Mucosa of descending colon (tissue), 3 donors: ENCODE data around the gene SNTG2. TPM values are rescaled to one million over a fixed set of nuclear protein-coding genes. Genes with fewer than 3 reads are reported as not detected.

ENCODE experiments used
- ATAC-seq: fragments of 200-7000 bp; cut with Tn5 transposase; one replicate; pipeline ENCODE4 v1.9.1; 2020; ENCODE audit warnings: mild to moderate bottlenecking, moderate library complexity
- DNase-seq, 3 donors: peaks; one replicate each; pipeline ENCODE4 v3.0.0-alpha.2; 2020
- H3K36me3 ChIP-seq: fragments of 200-600 bp; one replicate; pipeline ENCODE4 v1.8.0; 2021; ENCODE audit warnings: low read depth, mild to moderate bottlenecking
- H3K4me1 ChIP-seq: fragments of 200-600 bp; one replicate; pipeline ENCODE4 v1.8.0; 2021; ENCODE audit warnings: low read depth, mild to moderate bottlenecking
- H3K4me3 ChIP-seq: fragments of 200-600 bp; one replicate; pipeline ENCODE4 v1.8.0; 2021; ENCODE audit warnings: mild to moderate bottlenecking
- H3K9me3 ChIP-seq: fragments of 200-600 bp; one replicate; pipeline ENCODE4 v1.8.0; 2021; ENCODE audit warnings: mild to moderate bottlenecking
- intact Hi-C, 2 donors: fragments of 100-400 bp; cut with DNase I in 1 of 2; cut with micrococcal nuclease in 1 of 2; formaldehyde crosslinking; loops; one replicate each; pipeline versions ENCODE4 v1.11.0 to v1.11.1; 2022; cut with DNase I, micrococcal nuclease
- total RNA-seq, 3 donors: library from RNA; stranded (reverse); fragmentation: NEBNext Ultra II Directional in 2 of 3; extraction: Animal tissue kit (Norgen Biotek cat#: 25700) in 2 of 3; gene quantifications; one replicate each; pipeline versions ENCODE4 v1.2.1 to v1.2.4, GENCODE V29; 2021 to 2023
- TF ChIP-seq, protein P1 (sequence below): fragments of 200-600 bp; IDR thresholded peaks from one replicate; pipeline ENCODE4 v1.8.0; 2022; ENCODE audit warnings: antibody characterized with exemption, mild to moderate bottlenecking
- donor health status: DM: no; HTN: no; CAD: no; lungs with moderate emphysema.
- donor health status: DM: no; HTN: no; CAD: no.
- donor health status: DM: no; HTN: yes; CAD: no.

SNTG2 gene
- total RNA-seq, 3 donors from 2014 or later = 0.38 to 3.0 (median 2.8) TPM

DNA sequence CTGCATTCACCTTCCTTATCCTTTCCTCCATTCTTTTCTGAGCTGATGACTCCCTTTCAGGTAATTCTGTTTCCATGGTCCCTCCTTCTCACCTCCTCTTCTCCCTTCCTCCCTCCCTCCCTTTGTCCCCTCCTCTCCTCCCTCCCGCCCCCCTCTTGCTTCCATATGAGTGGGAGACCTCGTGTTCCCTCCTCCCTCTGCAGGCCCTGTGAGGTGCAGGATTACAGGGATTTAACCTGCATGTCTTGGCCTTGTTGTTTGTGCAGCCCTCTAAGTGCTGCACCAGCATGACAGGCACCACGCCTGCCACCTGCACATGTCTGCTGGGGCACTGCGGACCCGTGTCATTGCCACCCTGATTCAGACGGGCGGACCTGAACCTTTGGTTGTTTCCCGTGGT, 103.1 kb downstream of the SNTG2 start:
- TF ChIP-seq, protein P1, sequence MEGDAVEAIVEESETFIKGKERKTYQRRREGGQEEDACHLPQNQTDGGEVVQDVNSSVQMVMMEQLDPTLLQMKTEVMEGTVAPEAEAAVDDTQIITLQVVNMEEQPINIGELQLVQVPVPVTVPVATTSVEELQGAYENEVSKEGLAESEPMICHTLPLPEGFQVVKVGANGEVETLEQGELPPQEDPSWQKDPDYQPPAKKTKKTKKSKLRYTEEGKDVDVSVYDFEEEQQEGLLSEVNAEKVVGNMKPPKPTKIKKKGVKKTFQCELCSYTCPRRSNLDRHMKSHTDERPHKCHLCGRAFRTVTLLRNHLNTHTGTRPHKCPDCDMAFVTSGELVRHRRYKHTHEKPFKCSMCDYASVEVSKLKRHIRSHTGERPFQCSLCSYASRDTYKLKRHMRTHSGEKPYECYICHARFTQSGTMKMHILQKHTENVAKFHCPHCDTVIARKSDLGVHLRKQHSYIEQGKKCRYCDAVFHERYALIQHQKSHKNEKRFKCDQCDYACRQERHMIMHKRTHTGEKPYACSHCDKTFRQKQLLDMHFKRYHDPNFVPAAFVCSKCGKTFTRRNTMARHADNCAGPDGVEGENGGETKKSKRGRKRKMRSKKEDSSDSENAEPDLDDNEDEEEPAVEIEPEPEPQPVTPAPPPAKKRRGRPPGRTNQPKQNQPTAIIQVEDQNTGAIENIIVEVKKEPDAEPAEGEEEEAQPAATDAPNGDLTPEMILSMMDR = no peak
- no peak overlapping the region for H3K4me3 ChIP-seq
- H3K4me1 ChIP-seq = no peaks in the 10 kb centered on the region
- DNase-seq = no peak
- no peaks in the 10 kb centered on the region for H3K36me3 ChIP-seq
- ATAC-seq = no peak
- no peaks in the 10 kb centered on the region for H3K9me3 ChIP-seq
- intact Hi-C loops = no loop called here

DNA sequence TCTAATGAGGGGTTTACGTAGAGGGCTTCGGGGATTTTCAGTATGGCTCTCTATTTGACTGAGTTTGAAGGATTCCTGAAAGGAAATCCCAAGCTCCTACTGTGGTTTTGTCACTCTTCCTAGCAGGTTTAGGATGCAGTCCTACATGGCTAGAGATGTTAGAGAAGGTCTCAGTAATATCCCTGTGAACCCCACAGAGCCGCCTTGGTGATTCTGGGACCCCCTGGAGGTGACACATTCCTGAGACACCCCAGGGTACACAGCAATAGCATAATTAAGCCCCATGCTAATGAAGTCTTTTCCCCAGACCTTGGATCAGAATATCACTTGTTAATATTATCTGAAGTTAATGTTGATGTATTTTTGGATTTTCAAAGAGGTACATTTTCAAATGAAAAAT, 103.8 kb downstream of the SNTG2 start:
- TF ChIP-seq, protein P1 = no peak
- Histone ChIP-seq H3K9me3 (no peaks in the 10 kb centered on the region), H3K4me3 (no peak overlapping the region), H3K36me3 (no peaks in the 10 kb centered on the region), H3K4me1 (no peaks in the 10 kb centered on the region)
- DNase-seq = no peak
- no peak for ATAC-seq
- intact Hi-C loops = no loop called here

DNA sequence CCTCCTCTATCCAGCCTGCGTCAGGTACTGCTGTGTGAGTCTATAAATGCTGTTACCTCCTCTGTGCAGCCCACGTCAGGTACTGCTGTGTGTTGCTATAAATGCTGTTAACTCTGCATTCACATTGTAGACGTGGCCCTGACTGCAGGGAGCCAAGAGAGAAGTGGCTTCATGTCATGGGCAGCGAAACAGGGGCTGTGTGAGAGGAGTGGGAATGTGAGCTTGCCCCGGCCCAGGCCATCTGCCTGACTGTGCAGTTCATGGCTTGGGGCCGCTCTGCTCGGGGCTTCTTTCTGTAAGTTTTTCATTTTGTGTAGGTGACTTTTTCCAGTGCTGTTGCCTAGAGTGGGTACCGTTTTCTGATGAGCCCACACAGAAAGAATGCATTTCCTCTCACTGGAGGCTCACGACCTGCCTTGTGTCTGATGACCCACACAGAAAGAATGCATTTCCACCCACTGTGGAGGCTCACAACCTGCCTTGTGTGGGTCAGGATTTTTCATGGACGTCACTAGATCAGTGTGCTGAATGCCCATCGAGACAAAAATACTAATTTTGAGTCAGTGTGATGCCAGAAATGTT, 104.5 kb downstream of the SNTG2 start:
- H3K4me1 ChIP-seq = no peaks in the 10 kb centered on the region
- H3K4me3 ChIP-seq = no peak overlapping the region
- no peaks in the 10 kb centered on the region for H3K9me3 ChIP-seq
- no peak for ATAC-seq
- TF ChIP-seq, protein P1 = no peak
- no peaks in the 10 kb centered on the region for H3K36me3 ChIP-seq
- DNase-seq = no peak
- intact Hi-C loops = no loop called here

DNA sequence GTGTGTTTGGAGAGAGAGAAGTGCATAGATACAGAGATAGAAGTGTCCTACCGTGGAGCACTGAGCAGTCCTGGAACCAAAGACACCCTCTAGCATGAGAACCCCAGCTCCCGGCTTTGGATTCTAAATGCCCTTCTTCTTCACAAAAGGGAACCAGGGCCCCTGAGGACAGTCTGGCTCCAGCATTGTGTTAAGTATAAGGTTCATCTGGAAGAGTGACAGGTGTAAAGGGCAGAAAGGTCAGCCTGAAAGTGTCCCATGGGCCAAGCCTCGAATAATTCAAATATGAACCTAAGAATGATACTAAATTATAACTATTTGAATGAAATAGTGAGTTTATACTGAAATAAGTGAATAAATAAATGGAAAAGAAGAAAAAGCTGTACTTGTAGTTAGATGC, 109.7 kb downstream of the SNTG2 start:
- Histone ChIP-seq H3K36me3 (no peaks in the 10 kb centered on the region), H3K4me1 (no peaks in the 10 kb centered on the region), H3K9me3 (no peaks in the 10 kb centered on the region), H3K4me3 (no peak overlapping the region)
- ATAC-seq = no peak
- intact Hi-C loops = no loop called here
- TF ChIP-seq, protein P1 = no peak
- DNase-seq = no peak

DNA sequence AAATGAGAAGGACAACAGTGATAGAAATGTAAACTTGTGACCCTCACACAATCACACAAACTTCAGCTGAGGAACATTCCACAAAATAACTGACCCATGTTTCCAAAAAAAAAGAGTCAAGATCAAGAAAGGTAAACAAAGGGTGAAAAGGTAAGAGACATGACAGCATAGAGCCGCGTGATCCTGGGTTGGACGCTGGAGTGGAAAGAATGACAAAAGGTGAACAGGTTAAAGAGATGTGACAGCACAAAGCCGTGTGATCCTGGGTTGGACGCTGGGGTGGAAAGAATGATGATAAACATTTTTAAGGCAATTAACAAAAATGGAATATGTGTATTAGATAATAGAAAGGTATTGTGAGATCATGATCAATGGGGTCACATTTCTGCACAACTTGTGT, 110.3 kb downstream of the SNTG2 start:
- ATAC-seq (no peak), DNase-seq (no peak)
- TF ChIP-seq, protein P1 = no peak
- Histone ChIP-seq H3K4me3 (no peak overlapping the region), H3K4me1 (no peaks in the 10 kb centered on the region), H3K9me3 (no peaks in the 10 kb centered on the region), H3K36me3 (no peaks in the 10 kb centered on the region)
- intact Hi-C loops = no loop called here

DNA sequence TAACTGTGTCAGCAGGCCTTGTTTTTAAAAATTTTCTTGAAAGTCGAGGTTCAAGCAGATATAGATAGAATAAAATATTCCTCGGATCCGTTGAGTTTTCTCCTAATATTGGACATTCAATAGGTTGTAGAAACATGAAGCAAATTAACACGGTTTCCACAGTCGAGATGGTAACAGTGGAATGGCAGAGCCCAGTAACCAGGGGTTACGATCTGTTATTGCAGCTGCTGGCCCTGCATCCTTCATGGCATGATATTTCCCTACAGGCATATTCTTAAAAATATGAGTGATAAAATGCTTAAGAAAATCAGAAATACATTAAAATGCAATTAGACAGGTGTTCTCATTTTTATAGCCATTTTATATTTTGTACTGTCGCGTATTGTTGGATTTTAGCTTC, 117.6 kb downstream of the SNTG2 start:
- H3K4me3 ChIP-seq = no peak overlapping the region
- TF ChIP-seq, protein P1 = no peak
- ATAC-seq (no peak), DNase-seq (no peak)
- no peaks in the 10 kb centered on the region for H3K4me1 ChIP-seq
- intact Hi-C loops = no loop called here
- no peaks in the 10 kb centered on the region for H3K36me3 ChIP-seq
- no peaks in the 10 kb centered on the region for H3K9me3 ChIP-seq
